Right forelimb (tissue), 1 donor: ENCODE measurements around the gene SLC17A9.

Experiments
- DNase-seq: peaks from one replicate; pipeline ENCODE4 v3.0.0-alpha.2; 2018

Gene SLC17A9

GRCh38 chr20:62952373-62952967, at the start of gene SLC17A9:
TSS of gene SLC17A9 (plus strand) at chr20:62952709. CDS start at chr20:62952831, 122 bp downstream.
- DNase-seq: no peak

DNA sequence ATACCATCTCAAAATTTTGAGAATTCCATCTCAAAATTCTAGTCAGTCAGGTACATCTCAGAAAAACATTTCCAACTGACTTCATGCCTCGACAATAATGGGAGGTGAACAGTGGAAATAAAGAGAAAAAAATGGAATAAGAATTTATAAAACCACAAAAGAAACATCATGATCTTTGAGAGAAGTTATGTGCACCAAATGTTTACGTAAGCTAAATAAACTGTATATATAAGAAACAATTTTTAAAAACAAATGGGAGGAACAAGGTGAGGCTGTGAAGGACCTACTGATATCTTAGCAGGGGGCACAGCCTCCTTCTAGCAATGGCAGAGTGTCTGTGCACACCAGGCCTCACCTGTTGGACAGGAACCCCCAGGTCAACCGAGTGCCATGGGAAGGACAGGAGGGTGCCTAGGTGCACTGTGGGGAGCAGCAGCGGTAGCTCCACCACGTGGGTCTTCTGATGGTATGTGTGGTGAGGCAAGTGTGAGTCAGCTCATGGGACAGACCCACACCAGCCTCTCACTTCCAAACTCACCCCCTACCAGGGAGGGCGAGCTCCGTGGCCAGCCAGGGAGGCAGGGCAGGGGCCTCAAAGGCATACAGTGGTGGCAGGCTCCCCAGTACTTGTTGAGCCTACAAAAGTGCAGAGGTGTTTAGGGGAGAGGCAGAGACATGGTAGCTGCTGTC, 49.4 kb upstream of the SLC17A9 start:
- no peak for DNase-seq

DNA sequence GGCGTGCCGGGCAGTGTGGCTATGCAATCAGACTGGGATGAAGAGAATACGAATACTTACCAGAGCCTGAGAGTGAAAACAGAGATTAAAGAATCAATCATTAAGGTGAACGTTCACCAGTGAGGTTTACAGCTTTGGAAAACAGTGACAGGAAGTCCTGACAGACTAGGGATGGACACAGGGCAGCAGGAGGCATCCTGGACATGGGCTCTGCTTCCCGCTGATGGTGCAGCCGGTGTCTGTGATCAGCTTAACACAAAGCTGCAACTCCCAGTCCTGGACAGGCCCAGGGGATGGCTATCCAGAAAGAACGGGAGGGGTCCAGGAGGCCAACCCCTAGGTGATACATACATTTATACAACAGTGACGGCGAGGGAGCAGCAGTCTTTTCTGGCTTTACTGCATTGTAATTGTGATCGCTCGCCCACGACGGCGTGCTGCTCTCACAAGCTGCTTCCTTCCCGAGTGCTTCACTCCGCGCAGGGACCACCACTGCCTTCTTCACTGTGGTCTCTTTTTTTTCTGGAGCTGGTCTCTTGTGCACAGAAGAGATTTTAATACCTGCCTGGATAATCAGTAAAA, 46.9 kb upstream of the SLC17A9 start:
- DNase-seq: no peak

DNA sequence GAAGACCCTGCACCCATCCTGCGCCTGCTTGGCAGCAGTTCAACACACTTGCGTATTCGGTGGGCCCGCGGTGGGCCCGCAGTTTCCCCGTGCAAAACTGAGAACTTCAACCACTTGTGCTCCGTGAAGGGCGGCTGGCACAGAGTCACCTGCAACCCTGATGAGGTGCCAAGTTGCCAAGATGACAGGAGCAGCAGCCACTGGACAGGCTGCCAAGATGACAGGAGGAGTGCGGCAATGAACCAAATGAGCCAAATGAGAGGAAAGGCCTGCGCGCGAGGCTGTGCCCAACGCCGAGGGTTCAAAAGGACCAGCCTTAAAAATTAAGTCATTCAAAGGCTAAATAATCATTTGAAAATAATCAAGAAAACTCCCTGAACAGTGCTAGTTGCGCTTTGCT, 46.3 kb upstream of the SLC17A9 start:
- DNase-seq: no peak

GRCh38 chr20:62906647-62907375, 45.7 kb upstream of the SLC17A9 start:
- no peak for DNase-seq

DNA sequence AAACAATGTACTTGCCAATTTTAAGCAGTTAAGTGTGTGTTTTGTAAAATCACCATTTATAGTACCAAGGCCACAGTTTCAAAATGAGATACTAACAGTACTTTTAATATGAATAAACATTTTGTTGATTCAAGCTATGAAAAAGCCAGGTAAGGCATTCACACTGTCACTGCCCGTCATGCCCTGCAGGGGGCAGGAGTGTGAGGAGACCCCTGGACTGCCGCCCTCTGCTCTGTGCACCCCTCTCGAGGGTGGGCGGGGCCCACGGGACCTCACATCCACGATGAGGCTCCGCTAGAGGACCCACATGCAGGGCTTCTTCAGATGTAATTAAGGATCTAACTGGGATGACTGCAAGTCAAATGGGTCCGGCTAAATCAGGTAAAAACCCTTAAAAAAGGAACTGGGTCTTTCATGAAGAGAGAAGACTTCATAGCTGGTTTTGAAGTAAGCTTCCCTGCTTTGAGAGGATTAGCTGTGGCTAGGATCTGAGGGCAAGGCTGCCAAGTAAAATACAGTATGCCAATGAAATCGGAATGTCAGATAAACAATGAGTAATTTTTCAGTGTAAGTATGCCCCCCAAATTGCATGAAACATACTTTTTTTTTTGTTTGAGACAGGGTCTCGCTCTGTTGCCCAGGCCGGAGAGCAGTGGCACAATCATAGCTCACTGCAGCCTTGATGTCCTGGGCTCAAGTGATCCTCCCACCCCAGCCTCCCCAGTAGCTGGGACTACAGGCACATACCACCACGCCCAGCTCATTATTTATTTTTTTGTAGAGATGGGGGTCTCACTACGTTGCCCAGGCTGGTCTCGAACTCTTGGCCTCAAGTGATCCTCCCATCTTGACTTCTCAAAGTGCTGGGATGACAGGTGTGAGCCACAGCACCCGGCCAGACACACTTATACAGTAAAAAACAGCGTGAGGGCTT, 44.9 kb upstream of the SLC17A9 start:
- DNase-seq: no peak

- DNase-seq: no peak
Measured at GRCh38 chr20:62908971-62909791, 43.3 kb upstream of the SLC17A9 start.

- DNase-seq: no peak
Measured at GRCh38 chr20:62910217-62910766, 42.2 kb upstream of the SLC17A9 start.

DNA sequence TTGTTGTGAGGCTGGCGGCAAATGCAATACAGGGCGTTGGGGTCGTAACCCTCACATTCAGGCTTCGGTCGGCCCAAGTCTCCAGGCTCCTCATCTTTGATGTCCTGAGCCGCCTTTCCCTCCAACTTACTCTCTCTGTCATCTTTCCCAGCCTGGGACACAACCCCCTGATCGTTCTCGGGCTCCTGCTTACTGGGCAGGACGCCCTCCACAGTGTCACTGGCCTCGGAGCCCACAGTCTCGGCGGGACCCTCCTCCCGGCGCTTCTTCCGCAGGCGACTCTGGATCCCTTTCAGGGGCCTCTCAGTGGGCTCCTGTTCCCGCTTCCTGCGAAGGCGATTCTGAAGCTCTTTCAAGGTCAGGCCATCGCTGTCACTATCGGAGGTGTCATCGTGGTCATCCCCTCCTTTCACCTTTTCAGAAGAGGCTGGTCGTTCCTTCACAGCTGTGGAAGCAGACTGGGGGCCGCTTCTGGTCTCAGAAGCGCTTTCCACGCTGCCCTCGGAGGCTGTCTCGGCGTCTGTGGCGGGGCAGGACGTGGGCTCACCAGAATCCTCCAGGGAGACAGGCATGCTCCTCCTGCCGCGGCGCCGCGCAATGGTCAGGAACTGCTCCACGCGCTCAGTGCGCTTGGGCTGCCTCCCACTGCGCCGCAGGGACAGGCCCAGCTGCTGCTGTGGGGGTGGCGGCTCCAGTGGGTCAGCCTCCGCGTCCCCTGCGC, 41.6 kb upstream of the SLC17A9 start:
- no peak for DNase-seq

DNA sequence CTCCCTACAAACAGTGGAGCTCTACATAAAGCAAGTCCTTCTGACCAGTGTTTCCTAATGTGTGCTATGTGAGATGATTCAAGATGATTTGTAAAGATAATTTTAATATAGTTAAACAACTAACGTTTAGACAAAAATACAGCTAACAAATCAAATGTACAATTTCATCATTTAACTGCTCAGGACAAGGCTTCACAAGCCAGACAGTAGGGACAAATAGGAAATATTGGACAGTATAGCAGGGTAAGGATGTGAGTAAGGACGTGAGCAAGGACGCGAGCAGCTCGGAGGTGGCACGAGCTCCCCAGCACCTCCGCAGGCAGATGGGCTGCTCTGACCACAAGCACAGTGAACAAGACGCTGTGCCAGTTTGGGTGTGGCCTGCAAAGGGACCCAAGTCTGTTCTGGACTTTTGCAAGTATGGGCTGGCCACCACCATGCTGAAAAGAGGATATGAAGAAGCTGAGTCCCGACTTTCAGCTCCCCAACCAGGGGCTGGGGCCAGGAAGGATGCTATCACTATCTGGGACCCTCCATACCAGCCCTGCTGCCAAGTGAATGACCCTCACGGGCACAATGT, 40.7 kb upstream of the SLC17A9 start:
- no peak for DNase-seq

- DNase-seq: no peak
Measured at GRCh38 chr20:62913043-62913630, 39.4 kb upstream of the SLC17A9 start.

DNA sequence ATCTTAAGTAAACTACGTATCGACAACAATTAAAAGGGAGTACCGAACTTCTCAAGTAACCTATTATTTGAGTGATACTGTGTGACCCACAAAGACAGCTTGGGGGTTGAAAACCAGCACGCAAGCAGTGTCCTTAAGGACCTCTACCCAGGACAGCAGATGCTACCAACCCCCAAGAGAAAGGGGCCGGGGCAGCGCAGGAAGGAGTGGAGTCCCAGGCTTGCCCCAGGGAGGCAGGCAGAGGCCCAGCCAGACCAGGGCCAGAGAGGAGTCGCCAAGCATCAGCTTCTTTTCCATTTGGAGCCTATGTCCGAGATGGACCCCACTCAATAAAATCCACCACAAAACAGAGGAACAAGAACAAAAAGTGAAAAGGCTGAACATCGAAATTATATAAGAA, 38.1 kb upstream of the SLC17A9 start:
- DNase-seq: no peak

DNA sequence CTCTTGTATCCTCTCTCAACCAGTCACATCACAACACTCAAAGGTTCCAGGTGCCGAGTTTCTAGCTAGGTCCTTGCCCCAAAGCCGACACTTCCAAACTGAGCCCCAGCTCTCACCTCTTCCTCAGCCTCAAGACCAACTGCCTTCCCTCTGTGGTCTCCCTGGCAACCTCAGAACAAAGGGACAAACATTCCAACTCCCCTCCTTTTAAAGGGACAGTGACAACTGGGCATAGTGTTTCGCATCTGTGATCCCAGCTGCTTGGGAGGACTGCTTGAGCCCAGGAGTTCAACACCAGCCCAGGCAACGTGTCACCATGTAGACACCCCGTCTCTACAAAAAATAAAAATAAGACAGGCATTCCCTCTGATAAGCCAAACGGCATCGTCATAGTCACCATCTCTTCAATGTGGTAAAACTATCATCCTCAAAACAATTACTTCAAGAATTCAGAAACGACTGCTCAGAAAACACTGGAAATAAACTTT, 37.5 kb upstream of the SLC17A9 start:
- DNase-seq: peak; percentile 56

DNA sequence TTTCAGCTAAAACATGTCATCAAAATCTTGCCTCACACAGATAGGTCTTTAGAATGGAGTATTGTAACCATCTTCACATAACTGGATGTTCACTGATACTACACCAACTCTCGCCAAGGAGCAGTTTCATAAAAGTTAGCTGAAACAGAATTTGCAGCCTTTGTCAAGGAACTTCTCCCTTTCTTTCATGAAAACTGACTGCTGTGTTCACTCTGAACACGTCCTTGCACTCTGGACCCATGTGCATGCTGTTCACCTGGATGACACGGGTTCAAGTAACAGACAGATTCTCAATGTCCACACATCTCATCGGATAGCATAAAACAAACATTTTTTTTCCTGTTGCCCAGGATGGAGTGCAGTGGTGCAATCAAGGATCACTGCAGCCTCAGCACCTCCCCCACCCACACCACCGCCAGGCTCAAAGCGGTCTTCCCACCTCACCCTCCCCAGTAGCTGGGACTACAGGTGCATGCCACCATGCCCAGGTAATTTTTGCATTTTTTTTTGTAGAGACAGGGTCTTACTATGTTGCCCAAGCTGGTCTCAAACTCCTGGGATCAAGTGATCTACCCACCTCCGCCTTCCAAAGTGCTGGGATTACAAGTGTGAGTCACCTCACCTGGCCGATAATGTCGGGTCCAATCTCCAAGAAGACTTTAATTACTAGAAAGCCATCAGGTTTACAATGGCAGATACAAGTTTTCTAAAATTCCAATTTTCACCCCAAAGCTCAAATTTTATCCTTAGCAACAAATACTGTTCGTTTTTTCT, 35.6 kb upstream of the SLC17A9 start:
- DNase-seq: no peak

GRCh38 chr20:62917720-62918119, 34.8 kb upstream of the SLC17A9 start:
- DNase-seq: no peak

- no peak for DNase-seq
Measured at GRCh38 chr20:62918147-62918546, 34.4 kb upstream of the SLC17A9 start.

DNA sequence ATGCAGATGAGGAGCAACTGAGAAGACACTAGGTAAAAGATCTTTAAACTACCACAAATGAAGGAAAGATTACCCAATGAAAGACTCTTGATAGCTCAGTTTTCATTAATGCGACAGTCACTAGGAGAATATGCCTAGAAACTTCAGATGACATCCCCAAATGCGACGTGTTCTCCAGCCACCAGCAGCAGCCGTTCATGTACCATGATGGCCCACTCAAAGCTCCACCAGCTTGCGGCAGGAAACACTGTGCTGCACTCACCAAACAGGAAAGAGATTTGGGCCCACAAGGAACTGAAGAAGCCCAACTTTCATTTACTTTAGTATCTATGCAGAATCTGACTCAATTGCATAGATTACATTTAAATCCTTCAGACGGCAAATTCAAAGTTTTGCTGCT, 33.7 kb upstream of the SLC17A9 start:
- no peak for DNase-seq

DNA sequence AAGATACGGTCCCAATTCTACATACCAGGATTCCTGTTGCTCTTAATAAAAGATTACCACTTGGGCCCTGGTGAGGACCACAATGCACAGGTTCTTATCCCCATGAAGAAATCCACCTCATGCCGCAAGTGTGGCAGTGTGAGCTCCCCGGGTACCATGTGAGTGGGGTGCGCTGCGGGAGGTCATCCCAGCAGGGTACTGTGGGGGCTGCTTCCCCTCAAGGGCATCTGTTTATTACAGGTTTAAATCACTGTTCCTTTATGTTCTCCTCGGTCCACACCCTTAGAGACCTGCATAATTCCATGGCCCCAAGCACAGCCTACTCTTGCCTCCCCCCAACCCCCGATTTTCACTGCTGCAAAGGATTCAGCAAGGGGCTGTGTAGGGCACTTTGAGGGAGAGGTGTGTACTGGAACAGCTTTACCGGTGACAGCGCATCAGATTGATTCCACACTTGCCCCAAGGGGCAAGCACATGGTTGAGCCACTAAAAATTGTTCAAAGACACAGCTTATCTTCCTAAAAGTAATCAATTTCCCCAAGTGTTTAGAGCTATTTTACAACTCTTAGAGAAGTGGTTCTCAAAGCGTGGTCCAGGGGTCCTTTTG, 32.4 kb upstream of the SLC17A9 start:
- DNase-seq: no peak
